Measurements from ENCODE around the gene XPNPEP1.
A peak's percentile ranks its signal among the peaks of the same experiment; 100 is the strongest.

The XPNPEP1 gene

DNA sequence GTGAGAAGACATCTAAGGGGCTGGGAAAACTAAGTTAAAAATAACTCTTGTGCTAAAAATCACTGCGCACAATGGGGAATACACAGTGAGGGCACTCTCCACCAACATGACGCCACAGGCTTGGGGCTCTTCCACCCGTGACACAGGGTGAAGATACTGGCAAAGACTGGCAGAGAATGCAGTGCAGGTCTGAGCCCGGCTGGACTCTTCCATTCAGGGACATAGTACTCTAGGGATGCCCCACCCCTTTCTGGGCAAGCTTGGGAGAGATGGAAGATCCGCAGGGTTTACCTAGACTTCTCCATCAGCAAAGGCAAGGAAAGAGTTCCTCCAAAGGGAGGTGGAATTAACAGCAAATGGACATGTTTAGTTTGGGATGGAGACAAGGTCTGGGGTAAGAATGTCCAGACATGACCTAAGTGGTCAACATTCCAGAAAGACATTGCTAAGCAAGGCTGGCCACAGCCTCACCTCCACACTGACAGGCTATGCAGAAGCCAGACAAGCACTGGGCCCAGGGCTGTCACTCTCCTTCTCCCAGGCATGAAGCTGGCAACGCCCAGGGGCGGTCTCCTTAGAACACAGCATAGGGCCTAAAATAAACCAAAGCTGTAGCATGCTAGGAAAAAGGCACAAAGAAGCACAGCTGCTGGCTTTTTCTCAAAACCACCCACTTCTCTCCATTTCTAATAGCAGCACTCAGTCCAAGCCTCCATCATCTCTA is 28.1 kb downstream of the XPNPEP1 start:
- DNase-seq, result peak in 9 of 51 donors; percentile 6 to 54 (median 19)

DNA sequence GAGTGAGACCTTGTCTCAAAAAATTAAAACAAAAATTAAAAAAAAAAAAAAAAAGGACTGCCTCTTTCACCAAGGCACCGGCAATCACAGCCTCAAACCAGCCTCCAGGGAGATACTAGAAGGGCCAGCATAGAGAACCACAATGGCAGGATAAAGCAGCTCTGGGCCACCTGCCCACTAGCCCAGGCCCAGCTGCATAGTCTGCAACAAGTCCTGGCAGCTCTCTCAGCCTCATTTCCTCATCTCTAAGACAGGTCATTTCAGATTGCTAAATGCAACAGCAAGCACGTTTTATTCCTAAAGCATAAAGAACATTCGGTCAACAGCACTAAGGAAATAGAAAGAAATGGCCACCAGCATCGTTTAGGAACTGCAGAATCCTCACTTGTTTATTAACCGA is 28.8 kb downstream of the XPNPEP1 start:
- DNase-seq, result peak in 34 of 51 donors; percentile 9 to 82 (median 46)

DNA sequence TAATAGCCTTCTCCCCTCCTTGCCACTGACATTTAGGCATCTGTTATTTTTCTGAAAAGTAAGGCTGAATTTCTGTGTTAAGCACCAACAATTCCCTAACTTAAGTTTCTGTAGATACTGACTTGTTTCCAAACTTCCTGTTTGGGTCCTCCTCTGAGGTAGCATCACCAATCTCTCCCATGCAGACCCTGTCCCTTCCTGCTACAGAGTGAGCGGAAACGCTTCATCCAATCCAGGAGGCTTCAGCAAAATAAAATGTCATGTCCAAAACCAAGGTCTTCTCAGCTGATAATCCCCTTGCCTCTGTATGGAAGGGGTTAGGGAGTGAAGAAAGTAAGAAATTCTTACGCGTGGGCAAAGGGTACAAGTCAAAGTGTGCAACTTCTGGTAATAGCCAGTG is 29.9 kb downstream of the XPNPEP1 start:
- DNase-seq, result no peak

DNA sequence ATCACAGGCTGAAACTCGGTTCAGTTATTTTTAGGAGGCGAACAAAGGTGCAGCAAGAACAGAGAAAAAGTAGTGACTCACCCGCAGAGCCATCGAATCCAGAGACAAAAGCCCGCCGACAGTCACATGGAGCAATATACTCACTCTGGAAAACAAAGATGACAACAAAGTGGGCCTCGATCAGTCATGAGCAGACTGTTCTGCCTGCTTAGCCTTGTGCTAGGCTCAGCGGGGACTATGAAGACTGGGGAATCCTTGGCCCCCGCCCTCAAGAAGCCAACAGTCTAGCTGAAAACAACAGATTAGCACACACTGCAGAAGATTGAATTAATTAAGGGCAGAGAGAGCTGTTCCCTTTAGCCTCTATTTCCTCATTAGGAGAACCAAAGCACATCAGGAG is 30.4 kb downstream of the XPNPEP1 start:
- peak in 18 of 51 donors; percentile 8 to 78 (median 22) for DNase-seq

DNA sequence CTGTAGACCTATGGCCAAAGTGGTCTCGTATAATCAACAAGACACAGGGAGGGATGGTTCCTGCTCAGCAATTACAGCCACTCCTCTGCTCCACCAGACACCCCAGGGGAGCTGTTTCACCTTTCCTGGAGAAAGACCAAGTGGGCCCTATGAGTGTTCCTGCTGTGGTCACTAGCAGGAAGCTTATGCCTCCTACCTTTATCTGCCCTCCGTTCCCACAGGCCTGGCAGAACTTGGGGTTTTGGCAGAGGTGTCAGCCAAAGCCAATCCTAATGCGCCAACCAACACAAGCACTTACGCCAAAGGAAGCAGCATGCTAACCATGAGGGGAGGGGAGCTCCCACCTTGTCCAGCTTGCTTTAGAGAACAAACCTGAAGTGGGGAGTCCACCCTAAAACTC is 31.2 kb downstream of the XPNPEP1 start:
- no peak for DNase-seq

DNA sequence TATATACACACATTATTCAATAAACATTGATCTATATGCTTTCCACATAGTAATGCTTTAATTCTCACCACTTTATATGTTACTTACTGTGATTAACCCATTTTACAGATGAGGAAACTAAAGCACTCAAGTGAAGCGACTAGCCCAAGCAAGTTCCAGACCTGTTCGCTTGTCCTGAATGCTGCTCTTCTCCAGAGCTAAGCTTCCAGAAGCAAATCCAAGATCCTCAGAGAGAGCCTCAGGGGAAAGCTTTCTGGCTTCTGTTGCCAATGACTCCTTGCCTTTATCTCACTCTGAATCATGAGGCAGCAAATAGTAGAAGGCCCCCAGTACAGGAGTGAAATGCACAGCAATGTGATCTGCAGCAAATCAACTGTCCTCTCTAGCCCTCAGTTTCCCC is 32.2 kb downstream of the XPNPEP1 start:
- no peak for DNase-seq

DNA sequence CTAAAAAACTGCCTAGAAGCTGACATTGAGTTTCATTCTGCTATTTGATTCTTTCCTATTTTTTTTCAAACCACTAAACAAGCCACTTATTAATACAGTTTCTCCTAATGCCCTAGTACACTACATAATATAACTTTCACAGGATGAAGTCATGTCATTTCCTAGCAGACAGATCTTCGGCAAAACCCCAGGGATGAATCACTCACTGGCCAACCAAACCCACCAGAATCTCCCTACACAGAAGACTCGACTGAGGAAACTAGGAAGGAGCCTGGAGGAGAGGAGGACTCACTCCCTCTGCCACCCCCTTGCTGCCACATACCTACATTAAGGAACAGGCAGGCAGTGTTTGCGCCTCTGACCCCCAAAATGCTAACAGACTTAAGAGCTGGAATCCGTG is 33.4 kb downstream of the XPNPEP1 start:
- DNase-seq, result peak in 1 of 51 donors; percentile 13

DNA sequence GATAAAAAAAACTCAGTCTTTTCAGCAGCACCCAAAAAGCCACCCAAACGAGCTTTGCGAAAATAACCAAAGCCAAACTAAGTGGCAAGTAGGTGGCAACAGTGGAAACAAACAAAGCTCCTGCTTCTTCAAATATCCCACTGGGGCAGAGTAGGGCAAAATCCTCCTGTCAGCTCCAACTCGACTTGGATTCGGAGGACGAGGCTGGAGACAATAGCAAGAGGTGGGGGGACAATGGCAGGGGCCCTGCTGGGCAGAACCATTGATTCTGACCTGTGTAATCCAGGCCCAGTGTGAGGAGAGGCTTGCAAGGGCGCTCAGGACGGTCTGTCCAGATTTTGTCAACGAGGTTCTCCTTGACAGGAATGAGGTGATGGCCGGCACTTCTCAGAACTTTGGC is 35.5 kb downstream of the XPNPEP1 start:
- no peak for DNase-seq

DNA sequence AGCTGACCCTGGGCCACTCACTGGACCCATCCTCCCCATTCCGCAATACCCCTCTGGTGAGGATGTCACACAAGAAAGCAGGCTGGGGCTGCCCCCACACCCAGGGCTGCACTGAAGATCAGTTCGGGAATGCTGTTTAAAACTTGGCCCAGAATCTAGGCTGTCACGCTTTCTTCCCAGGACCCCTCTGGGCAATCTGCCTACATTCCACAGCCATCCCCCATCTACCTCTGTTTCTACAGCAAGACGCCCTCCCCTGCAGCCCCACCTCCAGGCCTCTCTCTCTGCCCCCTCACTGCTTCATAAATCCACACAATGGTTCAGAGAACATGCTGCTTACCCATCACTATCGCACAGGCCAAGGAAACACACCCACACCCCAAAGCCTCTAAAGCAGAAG is 36.1 kb downstream of the XPNPEP1 start:
- peak in 1 of 51 donors; percentile 32 for DNase-seq

DNA sequence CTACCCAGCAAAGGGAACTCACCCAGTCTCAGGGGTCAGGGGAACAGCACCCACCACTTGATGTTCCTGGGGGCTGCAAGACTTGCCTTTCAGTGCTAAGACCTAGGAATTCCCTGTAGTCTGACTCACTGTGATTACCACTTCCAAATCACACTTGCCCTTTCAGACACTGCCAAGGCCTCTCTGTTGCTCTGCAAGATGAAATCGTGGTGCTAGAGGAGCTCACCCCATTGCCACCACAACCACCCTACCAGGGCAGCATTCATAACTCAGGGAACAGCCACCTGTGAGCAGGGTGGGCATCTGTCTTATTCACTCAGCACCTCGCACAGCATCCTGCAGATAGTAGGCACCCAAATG is 36.5 kb downstream of the XPNPEP1 start:
- no peak for DNase-seq

DNA sequence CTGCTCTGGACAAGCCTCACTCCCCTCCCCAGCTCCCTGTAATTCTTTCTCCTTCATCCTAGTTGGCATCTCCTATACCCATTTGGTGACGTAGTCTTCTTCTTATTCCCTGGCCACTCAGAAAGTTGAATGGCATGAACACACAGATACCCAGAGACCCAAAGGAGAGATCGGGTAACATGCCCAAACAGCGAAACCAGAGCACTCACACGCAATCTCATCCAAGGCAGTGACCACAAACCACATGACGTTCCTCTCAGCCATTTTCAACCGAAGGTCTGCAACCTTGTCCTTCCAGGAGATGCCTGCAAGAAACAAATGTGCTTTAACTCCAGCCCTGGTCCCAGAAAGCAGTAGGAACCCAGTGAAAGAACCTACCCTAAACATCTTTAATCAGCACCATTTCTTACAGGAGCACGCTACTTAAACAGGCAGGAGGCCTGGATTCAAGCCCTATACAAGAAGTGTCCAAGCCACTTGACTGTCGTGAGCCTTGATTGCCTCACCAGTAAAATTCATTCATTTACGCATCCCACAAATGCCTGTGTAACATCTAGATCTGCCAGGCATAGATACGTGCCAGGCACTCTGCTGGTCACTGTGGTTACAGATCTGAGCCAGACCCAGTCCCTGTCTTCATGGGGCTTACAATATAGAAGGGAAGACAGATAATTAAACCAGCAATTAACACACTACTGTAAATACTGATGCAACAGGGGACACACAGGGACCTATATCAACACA is 37.1 kb downstream of the XPNPEP1 start:
- DNase-seq, result no peak

DNA sequence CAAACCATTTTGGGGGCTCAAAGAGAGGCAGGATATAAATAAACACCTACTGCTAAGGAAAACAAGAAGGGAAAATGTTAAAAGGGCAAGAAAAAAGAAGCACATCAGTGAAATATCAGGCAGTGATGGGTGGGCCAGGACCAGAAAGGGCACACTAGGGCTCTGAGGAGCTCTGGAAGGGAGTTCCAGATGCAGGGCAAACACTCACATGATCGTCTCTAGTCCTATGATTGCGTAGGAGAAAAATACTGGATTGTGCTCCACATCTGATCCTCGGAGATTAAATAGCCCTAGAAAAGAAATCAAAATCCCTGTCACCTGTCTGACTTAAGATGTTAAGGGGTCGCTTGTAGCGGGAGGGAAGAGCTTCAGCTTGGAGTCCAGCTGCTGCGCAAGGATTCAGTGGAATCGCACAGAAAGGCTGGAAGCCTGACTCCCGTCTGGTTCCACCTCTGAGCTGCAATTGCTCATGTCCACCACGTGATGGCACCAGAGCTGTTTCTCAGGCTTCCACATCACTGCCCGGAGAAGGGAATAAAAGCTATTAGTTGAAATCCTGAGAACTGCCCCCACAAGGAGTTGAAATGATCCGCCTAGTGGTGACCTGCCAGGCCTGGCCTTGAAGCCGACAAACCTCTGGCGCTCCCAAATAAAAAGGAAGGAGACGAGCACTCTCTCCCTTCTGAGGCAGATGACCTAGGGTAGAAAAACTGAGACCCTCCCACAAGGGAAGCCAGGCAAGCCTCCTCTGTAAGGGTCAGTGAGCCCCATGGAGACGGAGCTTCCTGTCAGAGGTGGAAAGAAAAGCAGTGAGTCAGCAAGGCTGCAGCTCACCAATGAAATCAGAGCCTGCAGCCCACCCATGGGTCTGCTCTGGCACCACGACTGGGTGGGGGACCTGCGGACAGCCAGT is 39.2 kb downstream of the XPNPEP1 start:
- DNase-seq, result peak in 50 of 51 donors; percentile 12 to 89 (median 64)

DNA sequence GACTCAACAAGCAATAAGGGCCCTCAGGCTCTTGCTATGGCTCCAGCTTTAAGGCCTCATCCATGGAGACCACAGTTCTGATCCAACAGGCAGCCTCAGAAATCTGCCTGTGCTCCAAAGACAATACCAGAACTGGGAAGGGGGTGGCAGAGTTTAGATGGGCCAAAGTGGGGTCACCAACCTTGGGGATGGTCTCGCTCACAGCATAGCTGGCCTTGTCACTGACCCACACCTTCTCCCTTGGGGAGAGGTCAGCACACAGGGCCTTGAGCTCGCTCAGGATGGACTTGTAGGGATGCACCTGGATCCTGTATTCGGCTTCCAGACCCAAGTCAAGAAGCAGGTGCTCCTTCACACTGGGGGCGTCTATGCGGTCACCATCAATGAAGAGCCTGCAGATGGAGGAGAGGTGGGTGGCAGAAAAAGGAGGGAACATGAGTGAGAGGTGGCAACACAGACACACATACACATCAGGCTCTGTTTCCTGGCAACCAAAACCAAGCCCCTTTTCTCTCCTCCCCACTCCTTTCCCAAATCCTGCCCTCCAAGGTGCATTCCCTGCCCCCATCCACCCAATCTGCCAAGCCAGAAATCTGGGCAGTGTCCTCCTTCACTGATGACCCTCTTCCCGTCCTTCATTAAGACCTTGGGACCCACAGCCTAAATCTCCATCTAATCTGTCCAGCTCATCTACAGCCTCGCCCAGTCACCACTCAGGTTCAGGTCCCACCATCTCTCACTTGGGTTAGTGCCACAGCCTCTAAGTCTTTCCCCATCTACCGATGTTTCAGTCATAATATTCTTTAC is 40.9 kb downstream of the XPNPEP1 start:
- DNase-seq, result no peak

DNA sequence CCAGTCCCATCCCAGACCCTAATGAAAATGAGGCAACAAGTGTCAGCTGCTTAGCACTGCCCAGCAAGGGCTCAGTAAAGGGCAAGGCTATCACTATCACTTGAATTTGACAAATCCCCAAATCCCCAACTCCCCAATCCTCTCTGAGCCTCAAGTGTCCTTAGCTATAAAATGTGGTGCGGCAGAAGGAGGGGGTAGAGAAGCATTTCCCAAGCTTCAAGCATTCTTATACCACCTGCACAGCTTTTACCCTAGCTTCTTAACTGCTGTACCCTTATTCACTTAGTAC is 41.6 kb downstream of the XPNPEP1 start:
- DNase-seq, result no peak

DNA sequence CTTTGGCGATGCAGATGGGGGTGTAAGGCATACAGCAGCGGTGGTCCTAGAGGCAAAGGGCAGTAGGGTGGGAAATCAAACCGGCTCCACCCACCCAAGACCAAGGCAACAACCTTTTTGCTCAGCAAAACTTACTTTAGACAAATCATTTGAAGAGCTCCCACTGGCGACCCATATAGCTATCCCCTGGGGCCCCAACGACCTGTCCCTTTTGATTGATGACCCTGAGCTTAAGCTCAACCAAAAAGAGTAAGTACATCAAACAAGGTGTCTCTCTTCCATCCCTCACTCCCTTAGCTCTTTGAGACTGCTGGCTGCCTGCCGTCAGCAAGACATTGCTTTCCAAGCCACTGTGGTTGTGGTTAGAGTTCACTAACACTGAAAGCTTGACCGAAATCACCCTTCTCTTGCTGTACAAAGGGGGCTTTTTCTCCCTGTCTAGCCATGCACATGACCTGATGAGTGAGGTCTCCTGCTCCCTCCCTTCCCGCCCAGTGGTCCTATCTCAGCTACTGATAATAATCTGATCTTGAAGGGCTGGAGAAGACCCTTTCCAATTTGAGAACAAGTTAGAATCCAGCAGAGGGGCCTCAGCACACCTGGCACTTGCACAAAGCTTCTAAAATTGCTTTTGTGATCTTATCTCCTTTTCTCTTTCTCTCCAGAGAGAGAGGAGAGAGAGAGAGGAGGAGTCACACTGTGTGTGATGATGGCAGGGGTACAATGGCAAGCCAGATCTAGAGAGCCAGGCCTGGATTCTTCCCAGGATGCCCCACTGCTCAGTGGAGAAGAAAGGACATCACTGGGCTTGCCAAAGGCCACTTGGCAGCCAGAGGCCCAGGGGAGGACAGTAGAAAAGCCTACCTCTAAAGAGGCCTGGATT is 42.2 kb downstream of the XPNPEP1 start:
- DNase-seq, result peak in 4 of 51 donors; percentile 10 to 19 (median 17)

DNA sequence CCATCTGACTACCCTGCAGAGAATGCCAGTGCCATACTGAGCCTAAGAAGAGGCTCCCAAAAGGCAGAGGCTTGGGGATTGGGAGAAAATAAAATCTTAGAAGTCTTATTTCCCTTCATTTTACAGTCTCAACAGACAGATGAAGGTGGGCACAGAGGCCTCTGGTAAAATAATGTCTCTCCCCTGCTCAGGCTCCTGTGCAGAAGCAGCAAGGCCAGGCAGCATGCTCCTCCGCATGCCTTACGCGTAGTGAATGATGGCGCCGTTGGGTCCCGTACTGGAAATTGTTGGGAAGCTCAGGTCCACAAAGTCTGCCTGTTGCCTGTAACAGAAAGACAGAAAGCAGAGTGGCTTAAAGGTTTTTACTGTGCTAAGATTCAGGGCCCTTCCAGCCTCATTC is 45.8 kb downstream of the XPNPEP1 start:
- no peak for DNase-seq

DNA sequence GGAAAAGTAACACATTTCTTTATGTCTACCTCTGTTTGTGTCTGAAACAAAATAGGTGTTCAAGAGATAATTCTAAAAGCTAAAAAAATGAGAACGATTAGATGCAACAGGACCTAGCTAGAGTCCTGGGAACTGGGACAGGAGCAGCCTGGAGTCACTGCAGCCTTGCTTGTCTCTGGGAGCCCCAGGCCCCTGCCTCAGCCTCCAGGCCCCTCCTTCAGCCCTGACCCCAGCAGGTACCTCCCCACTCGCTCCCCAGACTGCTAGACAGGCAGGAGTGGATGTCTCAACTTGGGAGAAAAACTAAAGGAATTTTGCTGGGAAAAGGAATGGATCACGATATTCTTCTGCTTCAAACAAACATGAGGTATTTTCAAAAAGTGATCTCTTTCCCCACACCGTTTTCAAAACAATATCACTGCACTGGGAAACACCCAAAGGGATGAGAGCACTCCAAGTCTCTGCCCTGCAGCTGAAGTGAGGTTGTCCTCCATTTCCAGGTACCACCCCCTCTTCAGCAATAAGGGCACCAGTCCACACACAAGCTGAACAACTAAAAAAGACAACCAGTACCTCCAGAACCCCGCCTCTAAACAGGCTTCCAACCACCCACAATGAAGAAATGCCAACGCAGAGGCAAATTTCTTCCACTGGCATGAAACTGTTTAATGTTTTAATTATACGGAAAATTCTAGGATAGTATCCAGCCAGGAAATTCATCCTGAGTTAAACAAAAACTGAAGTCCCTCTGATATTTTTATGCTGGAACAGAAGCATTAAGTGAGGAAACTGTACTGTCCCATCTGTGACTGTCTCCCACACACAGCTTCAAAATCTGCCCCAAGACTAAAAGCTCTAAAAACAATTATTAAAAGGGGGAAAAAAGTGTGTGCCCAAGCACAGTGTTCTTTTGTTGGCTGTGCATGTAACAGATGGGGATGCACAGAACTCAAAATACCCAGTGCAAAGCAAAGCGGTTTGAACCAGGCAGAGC is 47.2 kb downstream of the XPNPEP1 start:
- DNase-seq, result no peak

DNA sequence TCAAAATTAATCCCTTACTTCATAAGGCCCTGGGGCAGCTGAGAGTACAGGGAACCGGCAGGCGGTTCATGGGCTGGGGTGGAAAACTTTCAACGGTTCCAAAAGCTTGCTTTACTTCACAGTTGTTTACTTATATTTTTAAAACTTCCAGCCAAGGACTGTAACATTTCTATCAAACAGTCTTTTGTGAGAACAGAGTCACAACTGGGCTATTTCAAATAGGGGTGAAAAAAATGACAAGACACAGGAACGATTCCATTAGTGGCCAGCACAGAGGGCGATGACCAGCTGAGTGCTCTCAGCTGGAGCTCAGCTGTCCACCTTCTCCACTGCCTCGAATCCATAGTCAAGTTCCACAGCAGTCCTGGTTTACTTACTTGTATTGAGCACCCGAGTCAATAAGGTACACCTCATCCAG is 48.2 kb downstream of the XPNPEP1 start:
- no peak for DNase-seq

DNA sequence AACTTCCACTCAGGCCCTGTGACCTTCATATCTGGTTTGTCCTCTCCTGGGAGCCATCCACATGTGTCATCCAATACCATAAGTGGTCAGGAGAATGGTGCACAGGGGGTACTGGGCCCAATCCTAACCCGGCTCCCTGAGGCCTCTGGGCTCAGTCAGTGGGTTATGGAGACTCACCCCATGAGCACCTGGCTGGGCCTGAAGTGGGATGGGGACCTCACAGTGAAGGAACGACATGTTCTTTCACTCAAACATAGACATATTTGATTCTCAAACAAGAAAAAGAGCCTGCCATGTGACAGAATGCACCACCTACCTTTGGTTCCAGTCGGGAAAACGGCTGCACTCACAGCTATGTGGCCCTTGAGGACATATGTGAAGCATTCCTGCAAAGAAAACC is 51.8 kb downstream of the XPNPEP1 start:
- no peak for DNase-seq

All from hypothalamus (tissue), 51 donors.